UCSD-AML1 (cell line): ENCODE data around the gene SIN3A.
A peak's percentile ranks its signal among the peaks of the same experiment; 100 is the strongest.
"Not testable (repeated sequence)": the region's sequence is repeated elsewhere in the genome, so short reads cannot be mapped to it uniquely, and the experiment has no call there.

Source experiments
- DNase-seq: peaks from one replicate; lab custom pipeline; 2025; ENCODE audit not compliant: unreplicated experiment; lab: John Stamatoyannopoulos, UW

Gene SIN3A

GRCh38 chr15:75335705-75336355, 115.7 kb downstream of the SIN3A start, which contains the start of gene COMMD4:
Gene COMMD4 (plus strand): TSS chr15:75336063. CDS start chr15:75336090, 27 bp downstream.
- peak; percentile 89 for DNase-seq

DNA sequence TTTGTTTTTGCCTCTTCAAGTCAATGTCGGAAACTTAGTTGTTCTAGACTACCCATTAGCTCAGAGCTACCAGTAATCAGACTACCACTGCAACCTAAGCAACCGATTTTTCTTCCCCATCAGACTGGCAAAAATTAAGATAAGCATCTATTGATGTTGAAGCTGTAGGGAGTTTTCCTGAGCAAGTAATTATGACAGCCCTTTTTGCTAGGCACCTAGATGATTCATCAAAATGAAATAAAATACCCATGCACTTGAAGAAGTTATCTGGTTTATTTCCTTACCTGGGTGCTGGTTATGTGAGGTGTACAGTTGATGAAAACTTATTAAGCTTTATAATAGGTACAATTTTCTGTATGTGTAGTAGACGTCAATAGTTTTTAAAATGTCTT, 116.2 kb downstream of the SIN3A start:
- no peak for DNase-seq

GRCh38 chr15:75333654-75334419, 117.7 kb downstream of the SIN3A start:
- DNase-seq: not testable (repeated sequence)

DNA sequence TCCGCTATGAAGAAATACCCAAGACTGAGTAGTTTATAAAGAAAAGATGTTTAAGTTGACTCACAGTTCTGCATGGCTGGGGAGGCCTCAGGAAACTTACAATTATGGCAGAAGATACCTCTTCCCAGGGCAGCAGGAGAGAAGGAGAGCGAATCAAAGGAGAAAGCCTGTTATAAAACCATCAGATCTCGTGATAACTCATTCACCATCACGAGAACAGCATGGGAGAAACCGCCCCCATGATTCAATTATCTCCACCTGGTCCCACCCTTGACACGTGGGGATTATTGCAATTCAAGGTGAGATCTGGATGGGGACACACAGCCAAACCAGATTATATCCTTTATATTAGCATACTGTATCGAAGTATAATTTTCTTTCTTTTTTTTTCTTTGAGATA, 119.4 kb downstream of the SIN3A start:
- not testable (repeated sequence) for DNase-seq

DNA sequence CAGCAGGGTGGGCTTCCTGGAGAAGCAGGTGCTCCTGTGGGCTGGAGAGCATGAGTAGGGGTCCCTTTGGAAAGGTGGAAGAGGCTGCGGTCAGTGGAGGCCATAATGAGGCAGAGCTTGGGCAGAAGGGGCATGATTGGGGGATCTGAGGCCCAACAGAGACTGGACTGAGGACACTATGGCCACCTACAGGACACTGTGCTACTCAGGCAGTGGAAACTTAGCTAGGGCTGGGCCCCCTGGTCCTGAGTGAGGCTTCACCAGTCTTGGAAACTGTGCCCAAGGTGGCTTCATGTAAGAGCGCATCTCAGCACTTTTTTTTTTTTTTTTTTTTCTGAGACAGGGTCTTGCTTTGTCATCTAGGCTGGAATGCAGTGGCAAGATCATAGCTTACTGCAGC, 121.9 kb downstream of the SIN3A start:
- DNase-seq: no peak

DNA sequence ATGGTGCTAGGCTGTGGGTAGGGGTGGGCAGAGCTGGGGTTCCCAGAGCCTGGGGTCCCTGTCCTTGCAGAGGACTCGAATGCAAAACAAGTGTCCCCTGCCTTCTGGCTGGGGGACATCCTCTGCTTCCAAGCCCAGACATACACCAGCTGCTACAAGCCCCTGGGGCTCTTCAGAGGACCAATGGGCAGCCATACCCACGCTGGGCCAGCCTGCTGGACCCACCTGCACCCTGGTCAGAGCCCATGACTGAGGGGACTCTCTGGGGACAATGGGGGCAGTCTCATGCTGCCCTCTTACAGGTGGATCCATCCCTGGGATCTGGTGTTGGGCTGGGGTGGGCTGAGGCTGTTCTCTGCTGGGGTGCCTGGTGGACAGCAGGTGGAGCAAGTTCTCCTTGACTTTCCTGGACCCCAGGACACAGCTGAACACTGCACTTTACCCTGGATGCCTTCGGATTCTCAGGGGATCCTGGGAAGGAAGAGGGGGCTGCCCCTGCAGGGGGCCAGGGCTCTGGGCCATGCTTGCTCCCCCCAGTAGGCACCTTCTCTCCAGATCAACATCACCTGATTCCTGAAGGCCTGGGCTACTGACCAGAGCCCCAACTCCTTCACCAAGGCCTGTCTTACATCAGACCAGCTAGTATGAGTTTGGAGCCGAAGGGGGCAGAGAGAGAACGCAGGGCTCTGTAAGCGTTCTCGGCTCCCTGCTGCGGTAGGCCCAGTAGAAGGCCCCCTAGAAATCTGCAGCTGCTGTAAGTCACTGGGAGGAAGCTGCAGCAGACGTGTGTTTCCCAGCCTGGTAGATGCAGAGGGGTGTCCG, 122.8 kb downstream of the SIN3A start:
- DNase-seq: no peak

GRCh38 chr15:75327491-75327890, 124.0 kb downstream of the SIN3A start:
- no peak for DNase-seq

- DNase-seq: no peak
These were observed 124.5 kb downstream of the SIN3A start for GRCh38 chr15:75327005-75327404.

DNA sequence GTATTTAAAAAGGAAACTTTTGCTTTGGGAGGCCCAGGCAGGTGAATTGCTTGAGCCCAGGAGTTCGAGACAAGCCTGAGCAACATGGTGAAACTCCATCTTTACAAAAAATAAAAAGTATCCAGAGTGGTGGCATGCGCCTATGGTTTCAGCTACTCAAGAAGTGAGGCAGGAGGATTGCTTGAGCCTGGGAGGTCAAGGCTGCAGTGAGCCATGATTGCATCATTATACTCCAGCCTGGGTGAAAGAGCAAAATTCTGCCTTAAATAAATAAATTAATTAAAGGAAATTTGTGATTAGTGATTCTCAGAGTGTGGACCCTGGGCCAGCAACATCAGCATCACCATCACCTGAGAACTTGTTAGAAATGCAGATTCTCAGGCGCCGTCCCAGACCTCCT, 125.6 kb downstream of the SIN3A start:
- no peak for DNase-seq

GRCh38 chr15:75321711-75322110, 129.8 kb downstream of the SIN3A start:
- no peak for DNase-seq
